RWPE2 (cell line): ENCODE data around the gene SYDE1.

Experiments used
- ATAC-seq: fragments of 200-7000 bp; cut with Tn5 transposase; 3 replicates; pipeline ENCODE4 v1.9.1; 2021; ENCODE audit warnings: low read depth
- DNase-seq: peaks from one replicate; pipeline ENCODE4 v3.0.0-alpha.2; 2020; ENCODE audit warnings: low spot score
- H3K27ac ChIP-seq: fragments of 450-650 bp; 2 replicates; pipeline ENCODE4 v1.5.1; 2017; ENCODE audit warnings: mild to moderate bottlenecking; ENCODE audit not compliant: poor library complexity, severe bottlenecking
- H3K27me3 ChIP-seq: fragments of 250-450 bp; sonication (Bioruptor Pico); 2 replicates; pipeline ENCODE4 v1.5.1; 2021; ENCODE audit warnings: mild to moderate bottlenecking, moderate library complexity; ENCODE audit not compliant: insufficient read depth, poor library complexity, severe bottlenecking
- H3K36me3 ChIP-seq: fragments of 250-450 bp; sonication (Bioruptor Pico); 2 replicates; pipeline ENCODE4 v1.5.1; 2020; ENCODE audit warnings: low read depth, mild to moderate bottlenecking, moderate library complexity
- H3K4me1 ChIP-seq: fragments of 250-450 bp; sonication (Bioruptor Pico); 2 replicates; pipeline ENCODE4 v1.5.1; 2021; ENCODE audit warnings: mild to moderate bottlenecking, moderate library complexity; ENCODE audit not compliant: insufficient read depth, poor library complexity, severe bottlenecking
- H3K4me3 ChIP-seq: fragments of 250-450 bp; sonication (Bioruptor Pico); 2 replicates; pipeline ENCODE4 v1.5.1; 2021; ENCODE audit warnings: mild to moderate bottlenecking, moderate library complexity; ENCODE audit not compliant: severe bottlenecking
- H3K9me3 ChIP-seq: fragments of 250-450 bp; sonication (Bioruptor Pico); 2 replicates; pipeline ENCODE4 v1.5.1; 2021; ENCODE audit warnings: mild to moderate bottlenecking, moderate library complexity; ENCODE audit not compliant: severe bottlenecking
- CTCF ChIP-seq: fragments of 450-650 bp; IDR thresholded peaks from one replicate; pipeline ENCODE4 v1.5.1; 2017; ENCODE audit warnings: mild to moderate bottlenecking, moderate library complexity; ENCODE audit not compliant: poor library complexity, severe bottlenecking

Gene SYDE1

GRCh38 chr19:15112385-15112784, 5.2 kb downstream of the SYDE1 start:
- no peak for ATAC-seq
- Histone ChIP-seq H3K4me1 (no peaks in the 10 kb centered on the region), H3K9me3 (no peaks in the 10 kb centered on the region), H3K36me3 (peaks cover 68% of the 10 kb centered on the region), H3K27me3 (no peaks in the 10 kb centered on the region), H3K27ac (no peak overlapping the region), H3K4me3 (no peak overlapping the region)
- DNase-seq = no peak
- no peak for TF ChIP-seq CTCF

GRCh38 chr19:15113245-15114152, 6.3 kb downstream of the SYDE1 start:
- peaks cover 79% of the 10 kb centered on the region for H3K36me3 ChIP-seq
- H3K4me1 ChIP-seq = no peaks in the 10 kb centered on the region
- no peak for TF ChIP-seq CTCF
- DNase-seq = no peak
- no peak for ATAC-seq
- H3K9me3 ChIP-seq = no peaks in the 10 kb centered on the region
- no peak overlapping the region for H3K4me3 ChIP-seq
- H3K27ac ChIP-seq = no peak overlapping the region
- H3K27me3 ChIP-seq = no peaks in the 10 kb centered on the region

DNA sequence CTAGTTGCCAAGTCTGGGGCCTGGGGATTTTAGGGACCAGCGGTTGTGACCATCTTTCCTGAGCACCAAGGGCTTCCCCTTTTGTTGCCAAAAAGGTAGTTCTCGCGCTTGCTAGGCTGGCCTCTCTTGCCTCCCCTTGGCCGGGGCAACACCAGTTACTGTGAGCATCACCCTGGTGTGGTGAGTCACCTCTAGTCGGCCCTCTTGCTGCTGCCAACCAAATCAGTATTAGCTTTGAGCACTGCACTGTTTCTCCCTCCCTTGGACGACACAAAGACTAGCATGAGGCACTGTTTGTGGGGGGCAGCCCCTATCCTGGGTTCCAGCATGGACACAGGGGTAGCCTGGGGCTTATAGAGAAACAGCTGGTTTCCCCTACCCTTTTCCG, 6.9 kb downstream of the SYDE1 start:
- H3K4me1 ChIP-seq = no peaks in the 10 kb centered on the region
- ATAC-seq (peak; percentile 40; the same call in 2 of the 3 replicates), DNase-seq (no peak)
- peaks cover 85% of the 10 kb centered on the region for H3K36me3 ChIP-seq
- no peak for TF ChIP-seq CTCF
- H3K9me3 ChIP-seq = no peaks in the 10 kb centered on the region
- no peak overlapping the region for H3K27ac ChIP-seq
- no peak overlapping the region for H3K4me3 ChIP-seq
- H3K27me3 ChIP-seq = no peaks in the 10 kb centered on the region

DNA sequence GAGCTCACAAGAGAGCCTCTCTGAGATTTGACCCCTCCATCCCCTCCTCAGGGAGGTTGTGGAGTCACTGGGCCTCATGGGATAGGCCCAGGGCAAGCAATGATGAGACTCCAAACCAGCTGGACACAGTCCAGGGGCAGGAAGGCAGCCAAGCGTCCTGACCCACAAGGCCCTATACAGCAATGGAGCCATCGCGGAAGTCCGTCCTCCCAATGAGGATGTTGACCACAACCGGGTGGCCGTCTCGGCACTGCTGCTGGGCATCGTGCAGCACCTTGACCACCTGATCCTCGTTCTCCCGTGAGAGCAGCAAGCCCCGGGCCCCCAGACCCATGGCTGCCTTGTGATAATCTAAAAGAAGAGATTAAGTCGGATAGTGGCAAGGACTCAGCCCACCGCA, 7.9 kb downstream of the SYDE1 start:
- DNase-seq (no peak), ATAC-seq (no peak; the same call in 2 of the 3 replicates)
- Histone ChIP-seq H3K27me3 (no peaks in the 10 kb centered on the region), H3K4me3 (no peak overlapping the region), H3K9me3 (no peaks in the 10 kb centered on the region), H3K27ac (no peak overlapping the region), H3K4me1 (no peaks in the 10 kb centered on the region), H3K36me3 (peaks cover 94% of the 10 kb centered on the region)
- no peak for TF ChIP-seq CTCF
